ENCODE data around the gene ACVR2B.
A peak's percentile ranks its signal among the peaks of the same experiment; 100 is the strongest.

The ACVR2B gene

DNA sequence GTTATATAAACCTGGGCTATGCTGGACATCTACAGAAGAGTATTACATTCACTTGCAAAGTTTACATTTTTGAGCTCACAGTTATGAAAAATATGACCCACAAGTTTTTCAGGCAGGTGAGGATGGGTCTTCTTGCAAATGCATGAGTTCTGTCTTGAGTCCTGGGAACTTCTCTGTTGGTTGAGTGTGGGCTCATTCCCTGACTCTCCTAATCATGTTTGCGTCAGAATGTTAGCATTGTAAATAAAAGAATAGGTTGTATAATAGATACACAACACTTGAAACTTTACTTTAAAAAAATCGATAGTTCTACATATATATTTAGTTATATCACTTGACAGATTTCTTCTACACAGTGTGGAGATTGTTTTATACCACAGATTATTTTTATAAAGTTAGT is 35.3 kb downstream of the ACVR2B start:
- no peak for DNase-seq (ENCODE audit: low read depth)

DNA sequence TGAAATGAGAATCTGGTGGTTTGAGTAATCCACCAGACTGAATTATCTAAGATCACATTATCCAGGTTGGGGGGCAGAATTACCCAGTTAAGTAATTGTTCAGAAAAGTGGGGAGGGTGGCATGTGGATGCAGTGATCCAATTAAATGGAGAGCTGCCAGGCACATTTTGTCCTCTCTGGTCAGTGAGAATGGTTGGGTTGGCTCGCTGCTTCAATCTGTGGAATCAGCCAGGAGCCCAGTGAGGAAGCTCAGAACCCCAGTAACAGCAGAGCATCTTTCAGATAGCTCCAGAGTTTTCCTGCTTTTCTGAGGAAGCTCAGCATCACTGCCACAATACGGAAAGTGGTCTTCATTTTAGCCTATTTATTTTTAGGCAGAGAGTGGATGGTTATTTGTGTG is 36.1 kb downstream of the ACVR2B start:
- peak; percentile 19 for DNase-seq (ENCODE audit: low read depth)

DNA sequence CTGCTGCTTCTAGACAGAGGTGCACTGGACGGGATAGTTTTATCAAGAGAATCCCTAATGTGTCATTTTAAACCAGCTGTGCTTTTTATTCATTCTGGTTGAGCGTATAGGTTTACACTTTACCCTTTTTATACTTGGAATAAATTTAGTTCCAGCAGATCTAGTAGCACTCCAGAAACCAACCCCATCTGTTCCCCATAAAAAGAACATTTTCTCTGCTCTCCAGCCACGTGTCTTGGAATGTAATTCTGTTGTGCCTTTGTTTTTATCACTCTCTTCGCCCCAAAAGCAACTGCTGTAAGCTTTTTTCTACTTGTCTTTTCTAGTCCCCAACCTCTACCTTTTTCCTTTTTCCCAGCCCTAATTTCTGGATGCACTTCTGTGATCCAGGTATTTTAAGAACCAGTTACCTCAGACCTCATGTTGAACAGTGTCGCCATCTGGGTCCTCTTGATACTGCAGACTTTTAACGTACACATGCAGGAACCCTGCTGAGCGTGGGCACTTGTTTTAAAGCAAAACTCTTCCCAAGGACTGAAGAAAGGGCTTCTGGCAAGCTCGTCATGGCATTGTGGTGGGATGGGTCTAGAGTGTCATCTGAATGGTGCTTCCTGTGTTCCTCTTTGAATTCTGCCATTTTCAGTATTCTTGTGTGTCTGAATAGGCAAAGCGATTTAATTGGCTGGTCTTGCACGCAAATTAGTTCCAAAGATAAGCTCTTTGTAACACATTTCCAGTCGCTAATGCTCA is 36.8 kb downstream of the ACVR2B start:
- DNase-seq (ENCODE audit: low read depth): peak; percentile 25

DNA sequence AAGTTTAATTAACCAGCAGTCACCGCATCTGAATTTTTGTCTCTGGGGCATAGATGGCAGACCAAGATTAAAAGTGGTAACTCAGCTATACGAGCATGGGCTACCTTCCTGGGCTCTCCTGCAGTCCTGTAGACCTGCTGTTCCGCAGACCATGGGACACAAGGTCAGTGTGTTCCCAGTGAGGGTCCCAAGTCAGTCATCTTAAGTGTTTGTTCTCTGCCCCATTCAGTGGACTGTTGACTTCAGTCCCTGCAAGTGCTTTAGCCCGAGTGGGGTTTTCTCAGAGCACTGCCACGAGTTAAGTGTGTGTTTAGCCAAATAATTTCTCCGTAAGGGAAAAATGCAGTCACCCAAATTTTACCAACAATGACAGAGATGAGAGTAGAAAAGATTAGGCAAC is 37.5 kb downstream of the ACVR2B start:
- DNase-seq (ENCODE audit: low read depth): peak; percentile 16

DNA sequence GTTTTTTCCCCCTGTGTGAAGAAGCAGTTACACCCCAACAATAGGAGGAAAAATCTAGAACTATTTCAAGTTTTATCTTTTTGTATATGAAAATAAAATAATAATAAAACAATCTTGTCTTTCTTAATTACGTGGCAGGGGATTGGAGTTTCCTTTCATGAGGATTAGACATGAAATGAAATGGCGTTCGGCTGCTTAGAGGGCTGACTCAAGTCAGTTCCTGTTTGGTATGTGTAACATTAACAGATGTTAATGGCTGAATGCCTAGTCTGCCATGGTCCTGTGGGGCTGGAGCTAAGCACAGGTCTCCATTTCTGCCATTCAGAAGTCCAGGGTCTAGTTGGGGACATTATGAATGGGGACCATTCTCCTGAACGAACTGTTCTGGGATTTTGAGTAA is 39.3 kb downstream of the ACVR2B start:
- DNase-seq (ENCODE audit: low read depth): peak; percentile 73

DNA sequence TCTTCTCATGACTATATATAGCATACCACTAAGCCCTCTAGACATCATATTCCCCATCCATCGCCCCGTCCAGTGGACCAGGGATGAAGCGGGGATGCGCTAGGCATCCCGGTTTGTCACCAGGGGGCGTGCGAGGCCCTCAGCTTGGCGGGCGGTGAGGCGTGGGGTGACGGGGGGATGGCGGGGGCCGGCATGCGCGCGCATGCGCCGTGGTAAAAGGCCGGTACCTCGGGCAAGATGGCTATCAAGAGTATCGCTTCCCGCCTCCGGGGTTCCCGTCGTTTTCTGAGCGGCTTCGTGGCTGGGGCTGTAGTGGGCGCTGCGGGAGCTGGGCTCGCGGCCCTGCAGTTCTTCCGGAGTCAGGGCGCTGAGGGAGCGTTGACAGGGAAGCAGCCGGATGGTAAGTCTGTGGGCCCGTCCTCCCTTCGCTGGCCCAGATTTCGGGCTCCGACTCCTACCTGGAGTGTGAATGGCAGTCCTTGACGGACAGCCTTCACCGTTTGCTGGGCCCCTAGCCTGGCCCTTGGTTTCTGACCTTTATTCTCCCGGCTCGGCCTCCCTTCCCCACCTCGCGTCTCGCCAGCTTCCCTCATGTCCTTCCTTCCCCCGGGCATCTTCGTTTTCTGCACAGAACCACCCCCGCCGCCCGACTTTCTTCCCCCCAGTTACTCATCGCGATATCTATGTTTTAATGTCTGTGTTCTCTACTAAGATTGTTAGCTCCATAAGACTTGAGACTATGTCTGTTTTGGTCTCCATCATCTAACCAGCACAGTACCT is 42.6 kb downstream of the ACVR2B start, which contains the start of gene EXOG:
TSS of gene EXOG (plus strand) at position 210 of the 780 bp plus-strand sequence. CDS start at position 238, 28 bp downstream.
- DNase-seq (ENCODE audit: low read depth): peak; percentile 90

DNA sequence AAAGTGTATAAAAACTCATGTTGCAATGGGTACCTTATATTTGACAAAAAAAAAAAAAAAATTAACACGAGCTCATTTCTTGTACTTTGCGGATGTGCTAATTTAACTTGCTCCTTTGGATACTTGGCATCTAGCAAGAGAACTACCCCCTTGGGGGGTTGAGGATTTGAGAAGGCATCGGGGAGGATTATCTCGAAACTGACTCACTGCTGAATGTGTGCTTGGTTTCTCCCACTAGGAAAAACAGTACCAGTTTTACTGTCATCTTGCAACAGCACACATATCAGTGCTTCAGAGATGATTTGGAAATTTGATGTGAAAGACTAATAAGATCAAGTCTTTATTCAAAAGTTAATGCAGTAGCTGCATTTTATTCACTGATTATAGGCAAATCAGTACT is 43.3 kb downstream of the ACVR2B start:
- DNase-seq (ENCODE audit: low read depth): peak; percentile 17

DNA sequence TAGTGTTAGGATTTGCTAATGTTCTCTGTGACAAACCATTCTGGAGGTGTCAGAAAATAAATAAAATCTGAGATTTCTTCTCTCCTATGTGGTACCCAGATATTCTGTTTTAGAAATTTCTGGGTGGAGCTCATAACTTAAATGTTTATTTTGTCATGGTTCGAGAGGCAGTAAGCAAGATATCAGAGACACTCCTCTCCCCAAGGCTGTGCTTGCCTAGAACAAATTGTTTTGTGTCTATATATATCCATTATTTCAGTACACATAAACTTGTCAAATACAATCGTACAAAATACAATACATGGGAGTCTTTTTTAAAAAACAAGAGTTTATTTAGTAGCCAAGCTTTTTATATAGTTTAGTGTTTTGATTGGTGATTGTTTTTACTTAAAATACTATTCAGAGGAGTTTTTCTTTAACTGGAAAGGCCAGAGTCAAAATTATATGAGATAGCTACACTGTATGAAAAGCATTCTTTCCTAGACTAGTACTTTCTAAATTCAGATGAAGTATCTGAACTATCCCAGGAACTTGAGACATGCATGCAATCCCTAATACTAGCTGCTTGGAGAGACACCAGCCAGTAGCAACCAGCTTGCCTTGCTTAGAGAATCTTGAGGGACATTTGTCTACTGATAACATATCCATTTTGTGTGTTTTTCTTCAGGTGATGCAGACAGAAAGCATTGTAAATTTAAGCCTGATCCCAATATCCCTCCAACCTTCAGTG is 47.2 kb downstream of the ACVR2B start:
- DNase-seq (ENCODE audit: low read depth): no peak

DNA sequence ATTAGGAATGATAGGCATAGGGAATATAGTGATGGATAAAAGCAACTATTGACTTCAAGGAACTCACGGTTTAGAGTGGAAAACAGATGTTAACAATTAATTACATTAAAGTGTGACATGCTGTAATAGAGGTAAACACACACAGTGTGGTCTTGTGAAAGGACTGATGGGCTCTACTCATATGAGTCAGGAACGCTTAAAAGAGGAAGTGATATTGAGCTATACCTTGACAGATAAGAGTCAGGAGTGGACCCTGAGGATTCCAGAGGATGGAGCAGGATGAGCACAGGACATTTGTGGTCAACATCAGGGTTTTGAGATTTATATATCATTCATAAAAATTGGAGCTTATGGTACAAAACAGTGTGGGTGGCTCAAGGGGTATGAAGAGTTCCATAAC is 53.4 kb downstream of the ACVR2B start:
- no peak for DNase-seq (ENCODE audit: low read depth)

DNA sequence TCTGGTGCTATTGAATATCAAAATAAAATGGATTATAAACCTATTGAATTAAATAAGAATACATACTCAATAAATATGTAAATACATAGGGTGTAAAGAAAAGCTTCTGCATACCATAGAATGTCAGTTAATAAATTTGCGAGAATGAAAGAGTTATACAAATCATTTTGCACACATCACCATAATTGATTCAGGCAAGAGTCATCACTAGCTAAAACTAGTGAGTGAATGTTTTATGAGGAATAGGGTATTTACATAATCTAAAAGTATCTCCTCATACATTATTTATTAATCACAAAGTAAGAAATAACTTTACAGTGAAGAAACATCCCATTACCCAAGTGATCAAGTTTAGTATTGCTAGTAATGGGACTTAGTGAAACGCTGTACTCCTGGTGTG is 56.0 kb downstream of the ACVR2B start:
- no peak for DNase-seq (ENCODE audit: low read depth)

DNA sequence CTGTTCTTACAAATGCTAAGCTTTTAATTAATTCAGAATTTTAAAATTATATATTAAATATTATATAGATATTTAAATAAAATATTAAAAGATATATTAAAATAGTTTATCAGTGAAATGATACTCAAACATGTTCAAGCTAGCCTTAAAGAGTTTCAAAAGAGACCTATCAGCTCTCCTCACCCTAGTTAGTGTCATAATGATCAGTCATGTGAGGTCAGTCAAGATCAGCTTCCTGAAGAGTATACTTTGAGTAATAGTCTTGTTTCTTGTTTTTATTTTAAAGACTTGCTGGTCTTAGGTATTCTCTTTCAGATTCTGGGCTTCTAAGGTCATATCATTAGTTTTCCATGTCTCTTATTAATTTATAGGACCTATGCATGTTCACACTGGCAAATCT is 56.9 kb downstream of the ACVR2B start:
- DNase-seq (ENCODE audit: low read depth): no peak

DNA sequence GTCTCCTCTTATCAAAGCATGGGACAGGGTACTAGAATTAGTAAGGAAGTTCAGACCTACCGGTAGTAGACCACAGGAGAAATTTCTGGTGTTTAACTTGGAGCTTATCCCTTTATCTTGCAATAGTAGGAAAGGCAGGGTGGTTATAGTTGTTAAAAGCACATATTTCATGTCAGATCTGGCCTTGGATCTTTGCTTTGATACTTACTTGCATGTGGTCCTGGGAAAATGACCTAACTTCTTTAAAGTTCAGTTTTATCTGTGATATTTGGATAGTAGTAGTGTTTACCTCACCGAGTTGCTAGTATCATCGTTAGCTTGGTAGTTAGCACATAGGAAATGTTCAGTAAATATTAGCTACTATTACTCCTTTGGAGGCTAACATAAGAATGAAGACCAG is 57.9 kb downstream of the ACVR2B start:
- no peak for DNase-seq (ENCODE audit: low read depth)

DNA sequence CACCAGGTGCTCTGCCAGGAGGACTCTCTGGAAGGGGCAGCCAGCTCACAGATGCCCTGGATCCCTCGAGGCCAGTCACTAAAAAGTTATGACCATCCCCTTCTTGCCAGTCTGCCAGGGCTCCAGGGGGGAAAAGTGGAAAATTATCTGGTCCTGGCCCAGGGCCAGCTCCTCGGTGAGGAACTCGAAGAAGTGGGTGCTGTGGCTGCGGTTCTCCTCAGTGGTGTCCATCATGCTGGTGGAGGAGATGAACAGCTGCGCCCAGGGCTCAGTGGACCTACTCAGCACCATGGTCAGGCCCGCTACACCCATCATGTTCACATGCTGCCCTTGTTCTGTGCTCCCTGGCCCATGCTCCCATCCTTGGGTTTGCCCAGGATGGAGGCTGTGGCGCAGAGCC is 61.7 kb downstream of the ACVR2B start:
- no peak for DNase-seq (ENCODE audit: low read depth)

DNA sequence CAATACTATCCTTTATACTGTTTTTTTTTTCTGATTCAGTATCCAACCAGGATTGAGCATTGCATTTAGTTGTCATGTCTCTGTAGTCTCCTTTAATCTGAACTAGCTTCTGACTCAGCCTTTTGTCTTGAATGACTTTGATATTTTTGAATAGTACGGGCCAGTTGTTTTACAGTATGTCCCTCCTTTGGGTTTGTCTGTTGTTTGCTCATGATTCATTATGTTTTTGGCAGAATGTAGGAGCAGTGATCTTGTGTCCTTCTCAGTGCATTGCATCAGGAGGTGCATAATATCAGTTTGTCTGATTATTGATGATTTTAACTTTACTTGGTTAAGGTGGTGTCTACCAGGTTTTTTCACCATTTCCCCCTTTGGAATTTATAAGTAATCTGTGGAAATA is 63.0 kb downstream of the ACVR2B start:
- DNase-seq (ENCODE audit: low read depth): no peak

DNA sequence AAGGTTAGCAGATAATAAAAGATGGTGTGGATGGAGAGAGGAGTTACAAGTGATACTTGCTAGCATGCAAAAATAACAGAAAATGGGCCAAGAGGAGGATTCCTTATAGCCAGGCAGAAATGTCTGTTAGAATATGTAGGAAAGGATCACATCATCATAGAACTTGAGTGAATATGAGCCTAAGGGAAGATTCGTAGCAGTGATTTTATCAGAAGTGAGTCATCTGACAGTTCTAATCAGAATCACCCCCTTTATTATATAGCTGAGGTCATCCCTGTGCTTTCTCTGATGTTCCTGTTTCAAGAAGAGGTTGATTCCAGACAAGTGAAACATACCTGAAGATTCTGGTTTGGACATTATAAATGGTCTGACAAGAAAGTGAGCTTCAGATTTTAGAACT is 65.3 kb downstream of the ACVR2B start:
- no peak for DNase-seq (ENCODE audit: low read depth)

DNA sequence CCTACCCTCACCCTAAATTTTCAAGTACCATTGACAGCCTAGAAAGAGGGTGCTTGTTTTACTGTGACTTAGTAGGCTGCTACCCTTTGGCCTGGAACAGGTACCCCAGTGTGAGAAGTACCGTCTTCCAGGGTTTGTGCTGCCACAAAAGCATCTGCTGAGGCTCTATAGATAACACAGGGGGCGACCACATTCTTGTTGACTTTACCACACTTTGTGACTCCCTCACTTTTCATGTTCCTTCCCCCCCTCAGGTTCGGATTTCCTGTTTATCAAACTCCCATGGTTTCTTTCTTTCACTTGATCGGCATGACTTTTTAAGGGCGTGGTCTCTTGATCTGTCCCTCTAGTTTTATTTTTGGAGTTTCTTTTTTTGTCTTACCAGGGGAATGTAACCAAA is 66.0 kb downstream of the ACVR2B start:
- DNase-seq (ENCODE audit: low read depth): no peak

DNA sequence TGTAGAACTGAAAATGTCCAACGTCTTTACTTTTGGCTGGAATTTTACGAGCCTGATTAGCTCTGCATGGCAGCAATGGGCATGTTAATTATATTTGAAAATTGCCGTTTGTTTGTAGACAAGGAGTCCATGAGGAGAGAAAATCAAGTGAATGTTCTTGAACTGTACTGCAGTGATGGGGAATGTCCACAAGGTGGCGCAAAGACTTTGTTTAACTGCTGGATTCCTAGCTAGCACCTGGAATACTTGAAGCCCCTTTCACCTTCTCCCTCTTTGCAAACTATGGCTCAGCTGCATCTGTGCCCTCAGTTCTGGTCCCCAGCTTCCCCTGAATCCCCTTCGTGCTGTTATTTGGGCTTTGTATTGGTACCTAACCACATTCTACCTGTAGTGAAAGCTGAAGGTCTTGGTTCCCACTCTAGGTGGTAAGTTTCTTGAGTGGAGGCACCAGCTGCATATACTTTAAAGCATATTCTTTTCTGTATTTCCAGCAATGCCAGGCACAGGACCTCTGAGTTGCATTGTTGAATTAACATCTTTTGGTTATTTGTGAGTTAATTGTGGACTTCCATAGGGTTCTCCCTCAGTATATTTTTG is 67.8 kb downstream of the ACVR2B start:
- peak; percentile 45 for DNase-seq (ENCODE audit: low read depth)

DNA sequence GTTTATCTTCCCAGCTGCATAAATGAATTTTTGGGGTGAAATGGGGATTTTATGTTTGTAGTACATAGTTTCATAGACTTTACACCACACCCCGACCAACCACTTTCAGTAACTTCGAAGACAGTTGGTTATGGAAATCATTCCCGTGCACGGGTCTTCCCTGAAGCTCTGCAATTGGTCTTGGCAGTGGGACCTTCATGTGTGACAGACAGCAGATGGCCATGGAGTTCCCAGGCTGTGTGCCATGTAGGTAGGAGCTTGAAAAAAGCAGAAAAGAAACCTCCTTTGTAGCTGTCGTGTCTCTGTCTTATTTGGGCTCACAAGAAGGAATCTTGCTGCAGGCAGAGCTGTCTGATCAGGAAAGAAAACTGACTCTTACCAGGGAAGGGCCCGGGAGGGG is 68.3 kb downstream of the ACVR2B start:
- DNase-seq (ENCODE audit: low read depth): no peak

DNA sequence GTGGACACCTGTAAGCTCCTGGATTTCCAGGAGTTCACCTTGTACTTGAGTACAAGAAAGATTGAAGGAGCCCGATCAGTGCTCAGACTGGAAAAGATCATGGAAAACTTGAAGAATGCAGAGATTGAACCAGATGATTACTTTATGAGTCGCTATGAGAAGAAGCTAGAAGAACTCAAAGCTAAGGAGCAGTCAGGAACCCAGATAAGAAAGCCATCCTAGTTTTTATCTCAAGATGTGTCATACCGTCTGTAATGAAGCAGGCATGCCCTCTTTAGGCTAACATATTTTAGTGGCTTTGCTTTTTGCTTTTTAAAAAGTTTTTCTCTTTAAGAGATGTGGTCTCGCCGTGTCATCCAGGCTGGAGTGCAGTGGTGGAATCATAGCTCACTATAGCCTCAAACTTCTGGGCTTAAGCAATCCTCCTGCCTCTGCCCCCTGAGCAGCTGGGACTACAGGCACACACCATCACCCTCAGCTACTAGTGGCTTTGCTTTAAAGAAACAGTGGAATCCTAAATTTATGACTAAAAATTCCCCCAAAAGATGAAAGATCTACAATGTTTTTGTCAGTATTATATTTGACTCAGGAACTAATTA is 70.5 kb downstream of the ACVR2B start:
- no peak for DNase-seq (ENCODE audit: low read depth)

DNA sequence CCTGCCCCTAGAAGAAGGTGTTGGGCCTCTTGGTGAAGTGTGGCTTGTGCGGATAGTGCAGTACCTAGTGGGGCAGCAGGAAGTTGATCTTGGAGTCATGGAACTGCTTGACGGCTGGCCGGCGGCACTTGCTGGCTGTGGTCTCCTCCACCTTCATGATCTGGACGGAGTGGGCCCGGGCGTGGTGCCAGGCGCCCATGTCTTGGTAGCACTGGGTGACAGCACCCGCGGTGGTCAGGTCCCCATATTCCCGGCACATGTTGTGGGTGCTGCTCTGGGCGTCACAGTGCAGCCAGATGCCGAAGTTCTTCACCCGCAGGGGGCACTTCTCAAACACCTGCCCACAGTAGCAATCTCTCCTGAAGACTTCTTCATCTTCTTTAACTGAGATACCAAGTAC is 73.1 kb downstream of the ACVR2B start:
- DNase-seq (ENCODE audit: low read depth): no peak

DNA sequence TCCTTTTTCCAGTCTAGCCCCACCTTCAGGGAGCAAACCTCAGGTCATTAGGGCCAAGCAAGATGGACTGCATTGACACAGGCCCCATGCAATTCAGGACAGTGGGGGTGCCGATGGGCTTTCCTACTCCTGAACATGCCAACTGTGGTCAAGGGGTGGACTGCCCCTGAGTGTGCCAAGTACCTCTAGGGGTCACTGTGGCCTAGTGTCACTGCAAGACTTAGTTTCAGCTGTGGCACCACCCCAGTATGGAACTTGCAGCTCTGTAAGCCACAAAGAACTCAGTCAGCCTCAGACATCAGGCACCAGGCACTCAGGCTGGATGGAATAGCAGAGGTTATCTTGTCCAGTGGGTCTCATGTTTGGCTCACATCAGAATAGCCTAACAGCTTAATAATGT is 74.8 kb downstream of the ACVR2B start:
- no peak for DNase-seq (ENCODE audit: low read depth)

DNA sequence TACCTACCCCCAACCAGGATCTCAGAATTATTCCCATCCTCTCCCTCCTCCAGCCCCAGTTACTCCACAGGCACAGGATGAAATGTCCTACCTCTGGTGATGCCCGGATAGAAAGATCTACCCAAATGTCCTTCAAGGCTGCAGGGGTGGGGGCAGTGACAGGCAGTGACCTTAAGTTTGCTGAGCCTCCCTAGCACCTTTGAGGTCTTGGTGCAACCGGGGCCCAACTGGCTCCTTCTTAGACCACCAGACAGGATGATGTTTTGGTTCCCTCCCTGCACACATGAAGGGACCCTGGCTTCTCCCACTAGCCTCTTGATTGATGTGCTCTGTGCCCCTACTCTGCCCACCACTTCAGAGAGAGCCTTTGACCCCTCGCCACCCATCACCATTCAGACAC is 78.8 kb downstream of the ACVR2B start:
- DNase-seq (ENCODE audit: low read depth): no peak
